Measurements from ENCODE around the gene ATP4A.

The ATP4A gene

GRCh38 chr19:35511337-35511736 is 52.1 kb downstream of the ATP4A start:
- H3K4me3 ChIP-seq (ENCODE audit: low read depth, low read length): no peak overlapping the region
- TF ChIP-seq CTCF (IDR thresholded peaks at IDR 0.05; ENCODE audit: low read depth, low read length): no peak

GRCh38 chr19:35510626-35510964 is 52.9 kb downstream of the ATP4A start:
- no peak for TF ChIP-seq CTCF (IDR thresholded peaks at IDR 0.05; ENCODE audit: low read depth, low read length)
- H3K4me3 ChIP-seq (ENCODE audit: low read depth, low read length): no peak overlapping the region

- TF ChIP-seq CTCF (IDR thresholded peaks at IDR 0.05; ENCODE audit: low read depth, low read length): peak; percentile 79
- peak overlapping the region; percentile 27 for H3K4me3 ChIP-seq (ENCODE audit: low read depth, low read length)
These were observed 53.4 kb downstream of the ATP4A start for GRCh38 chr19:35509861-35510625.

- no peak for TF ChIP-seq CTCF (IDR thresholded peaks at IDR 0.05; ENCODE audit: low read depth, low read length)
- no peak overlapping the region for H3K4me3 ChIP-seq (ENCODE audit: low read depth, low read length)
These were observed 54.3 kb downstream of the ATP4A start for GRCh38 chr19:35509018-35509652.

- TF ChIP-seq CTCF (IDR thresholded peaks at IDR 0.05; ENCODE audit: low read depth, low read length): no peak
- no peak overlapping the region for H3K4me3 ChIP-seq (ENCODE audit: low read depth, low read length)
These were observed 55.3 kb downstream of the ATP4A start for GRCh38 chr19:35508129-35508528.

- TF ChIP-seq CTCF (IDR thresholded peaks at IDR 0.05; ENCODE audit: low read depth, low read length): no peak
- no peak overlapping the region for H3K4me3 ChIP-seq (ENCODE audit: low read depth, low read length)
These were observed 55.9 kb downstream of the ATP4A start for GRCh38 chr19:35507561-35507960.

GRCh38 chr19:35506011-35506410 is 57.4 kb downstream of the ATP4A start:
- no peak for TF ChIP-seq CTCF (IDR thresholded peaks at IDR 0.05; ENCODE audit: low read depth, low read length)
- no peak overlapping the region for H3K4me3 ChIP-seq (ENCODE audit: low read depth, low read length)

Measured in WI38 (cell line).